SHP77 (cell line): ENCODE data around the gene DDX25.

Experiments
- DNase-seq, 2 experiments: peaks; one replicate each; lab custom pipeline; 2025; lab: John Stamatoyannopoulos, UW

Gene DDX25

DNA sequence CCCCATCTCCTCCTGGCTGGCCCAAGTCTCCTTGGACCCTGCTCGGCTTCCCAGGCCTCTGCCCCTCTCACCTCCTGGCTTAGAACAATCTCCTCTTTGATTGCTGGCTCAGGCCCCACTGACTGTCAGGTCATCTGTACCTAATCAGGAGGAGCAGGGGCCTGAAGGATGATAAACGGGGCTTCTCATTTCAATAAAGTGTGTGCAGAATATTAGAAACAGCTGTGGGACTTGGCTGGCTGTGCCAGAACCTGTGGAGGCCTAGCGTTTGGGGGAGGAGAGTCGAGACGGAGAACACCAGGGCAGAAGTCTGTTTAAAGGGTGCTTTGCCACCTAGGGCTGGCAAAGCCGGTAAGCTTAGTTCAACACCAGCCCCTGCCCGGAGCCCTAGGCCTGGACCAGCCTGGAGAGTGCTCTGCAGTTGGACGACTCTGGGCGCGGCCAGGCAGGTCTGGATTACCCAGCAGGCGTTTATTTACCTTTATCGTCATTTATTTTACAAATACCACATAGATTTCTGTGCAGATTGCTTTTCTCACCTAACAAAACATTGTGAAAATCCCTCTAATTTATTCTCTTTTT is 31.4 kb downstream of the DDX25 start:
- DNase-seq = no peak

- DNase-seq = no peak
Measured at GRCh38 chr11:125938418-125938817, 34.1 kb downstream of the DDX25 start.

- no peak for DNase-seq
Measured at GRCh38 chr11:125939081-125939521, 34.8 kb downstream of the DDX25 start.

GRCh38 chr11:125940145-125940544 is 35.8 kb downstream of the DDX25 start:
- DNase-seq = no peak

DNA sequence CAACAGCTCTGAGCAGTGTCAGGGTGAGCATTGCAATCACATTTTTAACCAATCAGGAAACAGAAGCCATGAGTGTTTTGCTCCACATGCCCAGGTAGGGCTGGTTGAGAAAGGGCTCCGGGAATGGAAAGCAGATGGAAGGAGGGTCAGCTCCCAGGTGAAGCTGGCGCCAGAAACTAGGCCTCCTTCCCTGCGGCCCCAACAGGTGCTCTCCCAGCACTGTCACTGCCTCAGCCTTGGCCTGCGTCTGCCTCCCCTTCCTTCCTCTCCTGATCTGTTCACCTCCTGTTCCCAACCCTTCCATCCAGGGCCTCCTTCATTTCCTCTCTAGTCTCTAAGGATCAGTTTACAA is 36.9 kb downstream of the DDX25 start:
- no peak for DNase-seq

- DNase-seq = peak; percentile 78 to 91
Measured at GRCh38 chr11:125941619-125942611, 37.6 kb downstream of the DDX25 start.

GRCh38 chr11:125942771-125943428 is 38.6 kb downstream of the DDX25 start:
- DNase-seq = no peak

DNA sequence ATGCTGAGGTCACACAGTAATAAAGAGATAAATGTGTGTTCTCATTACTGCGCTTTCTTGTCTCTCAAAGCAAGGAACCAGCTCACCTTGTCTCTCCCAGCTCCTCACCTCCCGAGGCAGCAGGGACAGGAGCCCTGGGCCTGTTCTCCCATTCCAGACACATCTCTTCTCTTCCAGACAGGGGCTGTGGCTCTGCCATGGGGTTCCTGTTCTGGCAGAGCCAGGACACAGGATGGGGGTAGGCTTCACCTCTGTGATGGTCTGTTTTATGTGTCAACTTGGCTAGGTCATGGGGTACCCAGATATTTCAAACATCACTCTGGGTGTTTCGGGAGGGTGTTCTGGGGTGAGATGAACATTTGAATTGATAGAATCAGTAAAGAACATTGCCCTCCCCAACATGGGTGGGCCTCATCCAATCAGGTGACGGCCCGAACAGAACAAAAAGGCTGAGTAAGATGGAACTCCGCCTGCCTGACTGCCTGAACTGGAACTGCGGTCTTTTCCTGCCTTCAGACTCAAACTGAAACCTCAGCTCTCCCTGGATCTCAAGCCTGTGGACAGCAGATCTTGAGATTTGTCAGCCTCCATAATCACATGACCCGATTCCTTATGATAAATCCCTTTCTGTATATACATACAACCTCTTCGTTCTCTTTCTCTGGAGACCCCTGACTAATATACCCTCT is 39.5 kb downstream of the DDX25 start:
- DNase-seq = no peak

GRCh38 chr11:125944350-125945010 is 40.2 kb downstream of the DDX25 start:
- no peak for DNase-seq

DNA sequence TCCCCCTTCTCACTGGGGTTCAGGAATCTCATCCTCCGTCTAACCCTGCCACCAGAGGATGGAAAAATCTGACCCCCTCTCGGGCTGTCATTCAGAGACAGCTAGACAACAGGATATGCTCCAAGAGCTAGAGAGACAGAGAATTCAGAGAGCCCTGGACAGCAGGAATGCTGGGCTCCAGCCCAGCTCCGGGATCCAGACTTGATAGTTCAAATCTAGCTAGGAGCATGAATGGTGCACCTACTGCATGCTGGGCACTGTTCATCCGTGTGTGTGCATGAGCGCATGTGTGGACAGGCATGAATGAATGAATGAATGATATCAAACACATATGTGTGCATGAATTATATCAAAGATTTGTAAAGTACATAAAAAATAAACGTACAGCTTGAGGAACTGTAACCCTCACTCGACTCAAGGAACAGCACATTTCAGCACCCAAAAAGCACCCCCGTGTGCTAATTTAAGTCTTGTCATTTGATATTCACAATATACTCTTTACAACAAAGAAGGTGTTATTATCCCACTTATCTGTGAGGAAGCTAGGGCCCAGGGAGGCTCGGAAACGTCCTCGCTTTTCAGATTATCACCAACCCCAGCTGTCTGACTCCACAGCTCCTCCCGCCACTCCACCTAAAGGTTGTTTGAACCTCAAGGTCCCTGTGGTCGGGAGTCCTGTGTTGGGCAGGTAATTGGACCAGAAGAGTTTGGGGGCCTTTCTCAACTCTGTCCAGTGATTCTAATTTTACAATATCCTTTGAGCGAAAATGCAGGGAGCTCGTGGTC is 40.9 kb downstream of the DDX25 start:
- no peak for DNase-seq

- DNase-seq = no peak
Measured at GRCh38 chr11:125945797-125946520, 41.7 kb downstream of the DDX25 start, which contains the start of gene VSIG10L2. VSIG10L2 (plus strand) TSS chr11:125946044; CDS start chr11:125946056, 12 bp downstream.

DNA sequence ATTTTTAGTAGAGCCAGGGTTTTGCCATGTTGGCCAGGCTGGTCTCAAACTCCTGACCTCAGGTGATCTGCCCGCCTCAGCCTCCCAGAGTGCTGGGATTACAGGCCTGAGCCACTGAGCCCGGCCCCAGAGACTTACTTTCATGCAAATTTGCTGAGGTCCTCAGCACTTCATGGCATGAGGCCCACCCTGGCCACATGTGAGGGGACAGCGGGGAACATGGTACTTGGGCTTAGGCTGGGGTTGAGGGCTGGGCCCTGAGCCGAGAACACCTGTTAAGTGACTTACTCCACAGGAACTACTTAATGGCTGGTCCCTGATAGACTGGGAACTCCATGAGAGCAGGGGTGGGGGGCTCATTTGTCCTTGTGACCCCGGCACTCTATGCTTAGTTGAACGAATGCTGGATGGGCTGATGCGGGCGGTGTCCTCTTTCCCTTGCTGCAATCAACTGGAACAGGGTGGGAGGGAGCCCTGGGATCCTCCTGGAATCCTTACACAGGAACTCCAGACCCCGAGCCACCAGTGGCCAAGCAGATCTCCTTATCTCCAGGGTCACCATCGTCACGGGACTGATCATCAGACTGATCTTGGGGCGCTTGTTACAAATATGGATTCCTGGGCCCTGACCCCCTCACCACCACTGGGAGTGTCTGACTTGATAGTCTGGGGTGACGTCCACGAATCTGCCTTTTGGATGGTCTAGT is 42.6 kb downstream of the DDX25 start:
- DNase-seq = no peak

GRCh38 chr11:125947419-125948277 is 43.3 kb downstream of the DDX25 start:
- no peak for DNase-seq

GRCh38 chr11:125948278-125949051 is 44.2 kb downstream of the DDX25 start:
- no peak for DNase-seq

- DNase-seq = no peak
Measured at GRCh38 chr11:125949271-125950177, 45.2 kb downstream of the DDX25 start.

DNA sequence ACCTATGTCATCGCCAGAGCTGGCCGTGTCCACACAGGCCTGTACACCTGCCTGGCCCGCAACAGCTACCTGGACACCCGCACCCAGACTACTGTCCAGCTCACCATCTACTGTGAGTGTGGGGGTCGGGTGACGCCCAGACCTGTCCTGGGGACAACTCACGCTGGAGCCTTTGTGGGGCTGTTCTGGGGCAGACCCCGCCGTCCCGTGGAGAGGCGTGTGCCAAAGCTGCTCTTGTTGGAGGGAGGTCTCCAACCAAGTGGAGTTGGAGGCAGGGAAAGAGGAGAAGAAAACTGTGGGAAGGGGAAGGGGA is 45.8 kb downstream of the DDX25 start:
- no peak for DNase-seq
